Caco-2 (cell line): ENCODE data around the gene MAN1A1. TPM values are rescaled to one million over a fixed set of nuclear protein-coding genes. Genes with fewer than 3 reads are reported as not detected.
"Not testable (repeated sequence)": the region's sequence is repeated elsewhere in the genome, so short reads cannot be mapped to it uniquely, and the experiment has no call there.

Experiments used
- BruUV-seq: library from RNA; stranded (reverse); fragments of 400-500 nt; replicated peaks from 2 replicates; lab custom pipeline; 2021; lab: Mats Ljungman, UMichigan
- CTCF ChIA-PET: fragments of 300-600 bp; sonication (Branson Sonifier 250); formaldehyde crosslinking; loops from one replicate; lab custom pipeline; 2022; ENCODE audit warnings: antibody characterized with exemption; lab: Charles Lee
- POLR2A ChIA-PET: fragments of 300-600 bp; sonication (Branson Sonifier 250); formaldehyde crosslinking; loops from one replicate; lab custom pipeline; 2022; ENCODE audit warnings: antibody characterized with exemption; lab: Charles Lee
- DNase-seq, 2 experiments: peaks; one replicate each; pipeline versions ENCODE4 v3.0.0 to v3.0.0-alpha.2; 2020 to 2022
- H3K27me3 ChIP-seq: replicated peaks from 2 replicates; pipeline ENCODE4 v1.6.0; 2011; ENCODE audit warnings: low read length; ENCODE audit not compliant: control insufficient read depth, insufficient read depth
- H3K36me3 ChIP-seq: 2 replicates; pipeline ENCODE4 v1.5.1; 2011; ENCODE audit warnings: low read length; ENCODE audit not compliant: control insufficient read depth, insufficient read depth
- H3K4me1 ChIP-seq: fragments of 250-450 bp; sonication (Bioruptor Pico); 2 replicates; pipeline ENCODE4 v1.5.1; 2020; ENCODE audit warnings: mild to moderate bottlenecking
- H3K4me3 ChIP-seq: 2 replicates; pipeline ENCODE4 v1.5.1; 2011; ENCODE audit warnings: low read depth, mild to moderate bottlenecking, control low read depth, low read length
- H3K9me3 ChIP-seq: fragments of 250-450 bp; sonication (Bioruptor Pico); 2 replicates; pipeline ENCODE4 v1.5.1; 2020; ENCODE audit warnings: mild to moderate bottlenecking, moderate library complexity
- H3K27ac Mint-ChIP-seq: one replicate; pipeline ENCODE4 v1.8.0; 2022; ENCODE audit warnings: mixed read lengths; ENCODE audit not compliant: unreplicated experiment
- H3K27me3 Mint-ChIP-seq: one replicate; pipeline ENCODE4 v1.8.0; 2022; ENCODE audit warnings: mixed read lengths; ENCODE audit not compliant: insufficient read depth, unreplicated experiment
- H3K36me3 Mint-ChIP-seq: one replicate; pipeline ENCODE4 v1.8.0; 2022; ENCODE audit warnings: mild to moderate bottlenecking, mixed read lengths; ENCODE audit not compliant: insufficient read depth, unreplicated experiment
- H3K4me1 Mint-ChIP-seq: one replicate; pipeline ENCODE4 v1.8.0; 2022; ENCODE audit warnings: low read depth, mixed read lengths; ENCODE audit not compliant: unreplicated experiment
- H3K4me3 Mint-ChIP-seq: one replicate; pipeline ENCODE4 v1.8.0; 2022; ENCODE audit warnings: mild to moderate bottlenecking, moderate library complexity, mixed read lengths; ENCODE audit not compliant: unreplicated experiment
- H3K9me3 Mint-ChIP-seq: one replicate; pipeline ENCODE4 v1.8.0; 2022; ENCODE audit warnings: mixed read lengths; ENCODE audit not compliant: unreplicated experiment
- CTCF ChIP-seq, 2 experiments: fragments of 200-600 bp in 1 of 2; IDR thresholded peaks; 1 replicate in 1 of 2; 2 replicates in 1 of 2; pipeline versions ENCODE4 v1.5.1 to v1.8.0; 2011 to 2022; ENCODE audit warnings: antibody characterized with exemption in 1 of 2, control low read depth in 1 of 2, inconsistent platforms in 1 of 2, low read depth in 1 of 2, low read length in 1 of 2, mild to moderate bottlenecking in 1 of 2, moderate library complexity in 1 of 2; ENCODE audit not compliant: insufficient read depth in 1 of 2, severe bottlenecking in 1 of 2, unreplicated experiment in 1 of 2
- intact Hi-C: fragments of 100-400 bp; cut with micrococcal nuclease; formaldehyde crosslinking; loops from one replicate; pipeline ENCODE4 v1.10.0; 2022; ENCODE audit not compliant: unreplicated experiment
- total RNA-seq: library from RNA; stranded (reverse); gene quantifications from 2 replicates; pipeline ENCODE4 v1.2.3, GENCODE V29; 2022

MAN1A1 gene
- total RNA-seq, 1 experiment from 2014 or later = 28.7 TPM

GRCh38 chr6:119157506-119157815 lies 192.1 kb downstream of the MAN1A1 start:
- no peak overlapping the region for H3K27ac Mint-ChIP-seq
- no peaks in the 10 kb centered on the region for H3K4me1 Mint-ChIP-seq
- Histone ChIP-seq H3K9me3 (no peaks in the 10 kb centered on the region), H3K36me3 (peaks cover 1% of the 10 kb centered on the region; the same call in 1 of the 2 replicates), H3K4me1 (no peaks in the 10 kb centered on the region; the same call in 1 of the 2 replicates), H3K4me3 (no peak overlapping the region), H3K27me3 (no peaks in the 10 kb centered on the region)
- CTCF ChIA-PET = no interaction called here
- TF ChIP-seq CTCF (IDR thresholded peaks at IDR 0.05; ENCODE audit: insufficient read depth in 1 of 2, low read depth in 1 of 2, low read length in 1 of 2, severe bottlenecking in 1 of 2, unreplicated experiment in 1 of 2) = no peak
- no peak for DNase-seq
- intact Hi-C loops = no loop called here
- H3K36me3 Mint-ChIP-seq = no peaks in the 10 kb centered on the region
- H3K27me3 Mint-ChIP-seq = no peaks in the 10 kb centered on the region
- no TSS peak for BruUV-seq
- no peak overlapping the region for H3K4me3 Mint-ChIP-seq
- POLR2A ChIA-PET = no interaction called here
- no peaks in the 10 kb centered on the region for H3K9me3 Mint-ChIP-seq

DNA sequence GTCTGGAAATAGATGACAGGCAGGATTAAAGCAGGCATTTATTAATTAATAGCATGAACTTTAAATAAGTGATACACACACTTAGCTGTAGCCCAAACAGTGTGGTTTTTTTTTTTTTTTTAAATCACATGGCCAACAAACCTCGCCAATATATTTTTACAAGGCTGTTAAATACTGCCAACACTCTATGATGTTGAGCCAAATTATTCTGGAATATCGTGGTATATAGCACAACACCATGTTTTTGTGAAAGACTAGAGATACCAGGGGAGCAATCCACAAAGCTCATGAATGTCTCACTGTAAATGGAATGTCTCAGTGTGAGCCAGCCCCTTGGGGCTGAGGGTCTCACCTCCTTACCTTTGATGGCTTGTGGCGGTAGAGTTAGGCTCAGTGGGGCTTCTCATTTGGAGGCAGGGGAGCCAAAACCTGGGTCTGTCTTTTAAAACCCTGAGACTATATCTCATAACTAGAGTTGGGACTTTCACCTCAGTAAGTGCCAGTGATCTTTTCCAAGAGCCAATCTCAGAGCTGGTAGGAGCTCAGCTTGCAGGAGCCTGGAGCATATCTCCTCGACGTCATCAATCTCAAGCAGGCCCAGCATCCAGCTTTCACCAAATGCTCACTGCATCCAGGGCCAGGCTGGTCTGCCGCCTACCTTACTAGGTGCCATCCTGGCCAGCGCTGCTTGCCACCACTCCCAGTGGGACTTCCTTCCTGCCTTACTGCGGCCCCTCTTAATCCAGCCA lies 192.6 kb downstream of the MAN1A1 start:
- CTCF ChIA-PET = interaction anchor here (0.6 to 0.8 kb wide), 2 partner anchors 8 to 104 kb away, joined by 3 read pairs; no protein-coding TSS in a partner anchor
- Histone ChIP-seq H3K4me3 (no peak overlapping the region), H3K4me1 (no peaks in the 10 kb centered on the region), H3K9me3 (no peaks in the 10 kb centered on the region), H3K27me3 (no peaks in the 10 kb centered on the region), H3K36me3 (peaks cover 1% of the 10 kb centered on the region; the same call in 1 of the 2 replicates)
- Mint-ChIP-seq H3K27ac (no peak overlapping the region), H3K36me3 (no peaks in the 10 kb centered on the region), H3K4me3 (no peak overlapping the region), H3K9me3 (no peaks in the 10 kb centered on the region), H3K27me3 (no peaks in the 10 kb centered on the region), H3K4me1 (no peaks in the 10 kb centered on the region)
- TF ChIP-seq CTCF (IDR thresholded peaks at IDR 0.05; ENCODE audit: insufficient read depth in 1 of 2, low read depth in 1 of 2, low read length in 1 of 2, severe bottlenecking in 1 of 2, unreplicated experiment in 1 of 2) = no peak
- POLR2A ChIA-PET = no interaction called here
- intact Hi-C loops = no loop called here
- DNase-seq = no peak
- no TSS peak for BruUV-seq

DNA sequence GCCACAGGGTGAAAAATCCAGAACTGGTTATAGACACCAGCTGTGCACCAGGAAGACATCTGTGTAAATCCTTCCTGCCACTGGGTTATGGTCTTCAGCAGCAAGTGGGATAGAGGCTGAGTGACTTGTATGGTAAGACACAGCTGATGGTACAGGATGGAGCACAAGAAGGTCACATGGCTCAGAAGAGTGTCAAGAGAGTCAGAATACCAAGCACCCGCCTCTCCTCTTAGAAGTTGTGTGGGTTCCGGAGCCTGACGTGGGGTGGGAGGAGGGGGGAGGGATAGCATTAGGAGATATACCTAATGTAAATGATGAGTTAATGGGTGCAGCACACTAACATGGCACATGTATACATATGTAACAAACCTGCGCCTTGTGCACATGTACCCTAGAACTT lies 193.5 kb downstream of the MAN1A1 start:
- CTCF ChIA-PET, H3K27ac Mint-ChIP-seq, H3K36me3 Mint-ChIP-seq, H3K9me3 Mint-ChIP-seq, POLR2A ChIA-PET, H3K4me3 ChIP-seq, BruUV-seq, DNase-seq, H3K27me3 ChIP-seq, H3K27me3 Mint-ChIP-seq, H3K4me1 ChIP-seq, H3K4me1 Mint-ChIP-seq, H3K36me3 ChIP-seq, H3K9me3 ChIP-seq, intact Hi-C loops, H3K4me3 Mint-ChIP-seq: not testable (repeated sequence)
